Measurements from ENCODE around the gene ZBTB21.

The ZBTB21 gene

GRCh38 chr21:41973427-41973831 is 36.7 kb downstream of the ZBTB21 start:
- TF ChIP-seq CTCF (IDR thresholded peaks at IDR 0.05; ENCODE audit: borderline replicate concordance, control extremely low read depth, extremely low read depth, insufficient read depth, missing control alignments), result no peak

GRCh38 chr21:41972511-41973205 is 37.5 kb downstream of the ZBTB21 start:
- TF ChIP-seq CTCF (IDR thresholded peaks at IDR 0.05; ENCODE audit: borderline replicate concordance, control extremely low read depth, extremely low read depth, insufficient read depth, missing control alignments), result no peak
- in situ Hi-C loops (cut with MboI; ENCODE audit: low sequenced_read_pairs, unreplicated experiment), result no loop called here
- DNase-seq (ENCODE audit: low spot score), result peak; percentile 12

More at GRCh38 chr21:41973427-41973831, 36.7 kb downstream of the ZBTB21 start:
- in situ Hi-C loops (cut with MboI; ENCODE audit: low sequenced_read_pairs, unreplicated experiment), result no loop called here
- peak; percentile 16 for DNase-seq (ENCODE audit: low spot score)

- in situ Hi-C loops (cut with MboI; ENCODE audit: low sequenced_read_pairs, unreplicated experiment), result no loop called here
- DNase-seq (ENCODE audit: low spot score), result no peak
- TF ChIP-seq CTCF (IDR thresholded peaks at IDR 0.05; ENCODE audit: borderline replicate concordance, control extremely low read depth, extremely low read depth, insufficient read depth, missing control alignments), result no peak
Observed at GRCh38 chr21:41971891-41972290, 38.3 kb downstream of the ZBTB21 start.

- in situ Hi-C loops (cut with MboI; ENCODE audit: low sequenced_read_pairs, unreplicated experiment), result no loop called here
- TF ChIP-seq CTCF (IDR thresholded peaks at IDR 0.05; ENCODE audit: borderline replicate concordance, control extremely low read depth, extremely low read depth, insufficient read depth, missing control alignments), result no peak
- peak; percentile 13 for DNase-seq (ENCODE audit: low spot score)
Observed at GRCh38 chr21:41970751-41971653, 39.2 kb downstream of the ZBTB21 start.

- peak; percentile 17 for DNase-seq (ENCODE audit: low spot score)
- in situ Hi-C loops (cut with MboI; ENCODE audit: low sequenced_read_pairs, unreplicated experiment), result no loop called here
- TF ChIP-seq CTCF (IDR thresholded peaks at IDR 0.05; ENCODE audit: borderline replicate concordance, control extremely low read depth, extremely low read depth, insufficient read depth, missing control alignments), result no peak
Observed at GRCh38 chr21:41970106-41970391, 40.1 kb downstream of the ZBTB21 start.

- no peak for TF ChIP-seq CTCF (IDR thresholded peaks at IDR 0.05; ENCODE audit: borderline replicate concordance, control extremely low read depth, extremely low read depth, insufficient read depth, missing control alignments)
- peak; percentile 15 for DNase-seq (ENCODE audit: low spot score)
- in situ Hi-C loops (cut with MboI; ENCODE audit: low sequenced_read_pairs, unreplicated experiment), result no loop called here
Observed at GRCh38 chr21:41967708-41968107, 42.5 kb downstream of the ZBTB21 start.
